Liver (tissue), 3 donors: ENCODE measurements around the gene FBXO10.

ENCODE experiments used
- EGR1 ChIP-seq, 2 donors: IDR thresholded peaks; 2 replicates each; pipeline ENCODE4 v1.6.1; 2016 to 2018; ENCODE audit warnings: antibody characterized with exemption in 2 of 2, low read depth in 2 of 2
- HNF4G ChIP-seq: IDR thresholded peaks from 2 replicates; pipeline ENCODE4 v1.6.1; 2016; ENCODE audit warnings: antibody characterized with exemption
- JUND ChIP-seq, 2 donors: IDR thresholded peaks; 2 replicates each; pipeline ENCODE4 v1.6.1; 2016; ENCODE audit warnings: antibody characterized with exemption in 2 of 2
- MAX ChIP-seq: IDR thresholded peaks from 2 replicates; pipeline ENCODE4 v1.6.1; 2016; ENCODE audit warnings: antibody characterized with exemption
- NR2F2 ChIP-seq: IDR thresholded peaks from 2 replicates; pipeline ENCODE4 v1.6.1; 2016; ENCODE audit warnings: antibody characterized with exemption
- RAD21 ChIP-seq, 2 donors: IDR thresholded peaks; 2 replicates each; pipeline ENCODE4 v1.6.1; 2016; ENCODE audit warnings: antibody characterized with exemption in 2 of 2, mild to moderate bottlenecking in 2 of 2
- RXRA ChIP-seq, 2 donors: IDR thresholded peaks; 2 replicates each; pipeline ENCODE4 v1.6.1; 2017 to 2018; ENCODE audit warnings: antibody characterized with exemption in 2 of 2, mild to moderate bottlenecking in 1 of 2
- SP1 ChIP-seq: IDR thresholded peaks from 2 replicates; pipeline ENCODE4 v1.6.1; 2018; ENCODE audit warnings: antibody characterized with exemption, mild to moderate bottlenecking
- TAF1 ChIP-seq: conservative IDR thresholded peaks from 2 replicates; pipeline ENCODE4 v1.6.1; 2016; ENCODE audit warnings: antibody characterized with exemption, mild to moderate bottlenecking
- YY1 ChIP-seq: IDR thresholded peaks from 2 replicates; pipeline ENCODE4 v1.6.1; 2016; ENCODE audit warnings: antibody characterized with exemption, mild to moderate bottlenecking
- TF ChIP-seq, protein P1 (sequence below): fragments of 150-350 bp; IDR thresholded peaks from 2 replicates; pipeline ENCODE4 v1.5.1; 2017; ENCODE audit warnings: improper control_type of control experiment, low read depth, low read length; ENCODE audit not compliant: missing input control
- TF ChIP-seq, protein P2 (sequence below): IDR thresholded peaks from 2 replicates; pipeline ENCODE4 v1.6.1; 2016; ENCODE audit warnings: antibody characterized with exemption
- donor health status: healthy.
- donor health status: healthy.

DNA sequence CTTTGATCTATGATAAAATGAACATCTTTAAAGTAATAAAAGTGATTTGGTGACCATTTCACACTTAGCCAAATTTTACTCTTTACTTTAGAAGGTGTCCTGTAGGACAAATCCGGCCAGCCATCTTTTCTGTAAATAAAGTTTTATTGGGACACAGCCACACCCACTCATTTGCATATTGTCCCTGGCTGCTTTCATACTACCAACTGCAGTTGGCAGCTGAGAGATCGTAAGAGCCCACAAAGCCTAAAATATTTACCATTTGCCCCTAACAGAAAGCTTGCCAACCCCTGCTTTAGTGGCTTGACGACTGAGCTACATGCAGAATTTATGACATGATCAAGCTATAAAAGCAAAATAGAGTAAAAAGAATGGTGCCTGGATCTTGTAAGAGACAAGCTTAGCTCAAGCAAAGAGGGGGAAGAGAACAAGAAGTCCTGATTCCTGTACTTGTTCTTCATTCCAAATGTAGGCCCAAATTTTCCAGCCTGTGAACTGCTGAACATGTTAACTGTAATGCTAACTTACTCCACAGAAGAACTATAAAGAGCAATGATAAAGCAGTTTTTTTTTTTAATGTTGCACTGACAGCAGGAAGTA, 7.4 kb upstream of the FBXO10 start:
- no peak for TF ChIP-seq RAD21 (IDR thresholded peaks at IDR 0.05)
- TF ChIP-seq EGR1 (IDR thresholded peaks at IDR 0.05; ENCODE audit: low read depth in 2 of 2), result no peak
- TF ChIP-seq, protein P1, sequence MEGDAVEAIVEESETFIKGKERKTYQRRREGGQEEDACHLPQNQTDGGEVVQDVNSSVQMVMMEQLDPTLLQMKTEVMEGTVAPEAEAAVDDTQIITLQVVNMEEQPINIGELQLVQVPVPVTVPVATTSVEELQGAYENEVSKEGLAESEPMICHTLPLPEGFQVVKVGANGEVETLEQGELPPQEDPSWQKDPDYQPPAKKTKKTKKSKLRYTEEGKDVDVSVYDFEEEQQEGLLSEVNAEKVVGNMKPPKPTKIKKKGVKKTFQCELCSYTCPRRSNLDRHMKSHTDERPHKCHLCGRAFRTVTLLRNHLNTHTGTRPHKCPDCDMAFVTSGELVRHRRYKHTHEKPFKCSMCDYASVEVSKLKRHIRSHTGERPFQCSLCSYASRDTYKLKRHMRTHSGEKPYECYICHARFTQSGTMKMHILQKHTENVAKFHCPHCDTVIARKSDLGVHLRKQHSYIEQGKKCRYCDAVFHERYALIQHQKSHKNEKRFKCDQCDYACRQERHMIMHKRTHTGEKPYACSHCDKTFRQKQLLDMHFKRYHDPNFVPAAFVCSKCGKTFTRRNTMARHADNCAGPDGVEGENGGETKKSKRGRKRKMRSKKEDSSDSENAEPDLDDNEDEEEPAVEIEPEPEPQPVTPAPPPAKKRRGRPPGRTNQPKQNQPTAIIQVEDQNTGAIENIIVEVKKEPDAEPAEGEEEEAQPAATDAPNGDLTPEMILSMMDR, result no peak
- no peak for TF ChIP-seq YY1
- TF ChIP-seq, protein P2, sequence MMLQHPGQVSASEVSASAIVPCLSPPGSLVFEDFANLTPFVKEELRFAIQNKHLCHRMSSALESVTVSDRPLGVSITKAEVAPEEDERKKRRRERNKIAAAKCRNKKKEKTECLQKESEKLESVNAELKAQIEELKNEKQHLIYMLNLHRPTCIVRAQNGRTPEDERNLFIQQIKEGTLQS, result no peak
- no peak for TF ChIP-seq NR2F2
- TF ChIP-seq RXRA (IDR thresholded peaks at IDR 0.05), result no peak
- no peak for TF ChIP-seq SP1
- no peak for TF ChIP-seq TAF1
- TF ChIP-seq HNF4G, result no peak
- TF ChIP-seq MAX, result no peak
- TF ChIP-seq JUND (IDR thresholded peaks at IDR 0.05), result no peak
